Duodenal mucosa (tissue), 2 donors: ENCODE measurements around the gene MICAL2.

Source experiments
- H3K27ac ChIP-seq: one replicate; pipeline ENCODE4 v1.7.0; 2013; ENCODE audit warnings: low read depth, low read length
- H3K27me3 ChIP-seq, 2 donors: one replicate each; pipeline ENCODE4 v1.7.0; 2013; ENCODE audit warnings: low read length in 2 of 2, control low read depth in 1 of 2; ENCODE audit not compliant: insufficient read depth in 2 of 2, control insufficient read depth in 1 of 2
- H3K36me3 ChIP-seq, 2 donors: one replicate each; pipeline ENCODE4 v1.7.0; 2013; ENCODE audit warnings: low read length in 2 of 2, control low read depth in 1 of 2; ENCODE audit not compliant: insufficient read depth in 2 of 2, control insufficient read depth in 1 of 2
- H3K4me1 ChIP-seq, 2 donors: one replicate each; pipeline ENCODE4 v1.7.0; 2013; ENCODE audit warnings: low read length in 2 of 2, control low read depth in 1 of 2; ENCODE audit not compliant: insufficient read depth in 2 of 2, control insufficient read depth in 1 of 2
- H3K4me3 ChIP-seq, 2 donors: one replicate each; pipeline ENCODE4 v1.7.0; 2013; ENCODE audit warnings: low read length in 2 of 2, low read depth in 1 of 2
- H3K9ac ChIP-seq, 2 donors: one replicate each; pipeline ENCODE4 v1.7.0; 2013; ENCODE audit warnings: low read length in 2 of 2, low read depth in 1 of 2
- H3K9me3 ChIP-seq, 2 donors: one replicate each; pipeline ENCODE4 v1.7.0; 2013; ENCODE audit warnings: low read length in 2 of 2, control low read depth in 1 of 2; ENCODE audit not compliant: control insufficient read depth in 1 of 2

The MICAL2 gene

GRCh38 chr11:12235947-12236743, 125.8 kb downstream of the MICAL2 start:
- no peak overlapping the region for H3K27ac ChIP-seq
- no peak overlapping the region for H3K4me3 ChIP-seq
- no peaks in the 10 kb centered on the region for H3K9me3 ChIP-seq
- no peak overlapping the region for H3K9ac ChIP-seq
- H3K4me1 ChIP-seq, result peaks cover 20 to 31% of the 10 kb centered on the region in 2 donors
- H3K27me3 ChIP-seq, result no peaks in the 10 kb centered on the region
- H3K36me3 ChIP-seq, result peaks cover 3 to 19% of the 10 kb centered on the region in 2 donors

GRCh38 chr11:12236744-12237101, 126.3 kb downstream of the MICAL2 start:
- Histone ChIP-seq H3K9ac (no peak overlapping the region), H3K9me3 (no peaks in the 10 kb centered on the region), H3K27me3 (no peaks in the 10 kb centered on the region), H3K36me3 (peaks cover 0 to 20% of the 10 kb centered on the region in 2 donors), H3K27ac (no peak overlapping the region), H3K4me3 (no peak overlapping the region), H3K4me1 (peaks cover 25 to 35% of the 10 kb centered on the region in 2 donors)

DNA sequence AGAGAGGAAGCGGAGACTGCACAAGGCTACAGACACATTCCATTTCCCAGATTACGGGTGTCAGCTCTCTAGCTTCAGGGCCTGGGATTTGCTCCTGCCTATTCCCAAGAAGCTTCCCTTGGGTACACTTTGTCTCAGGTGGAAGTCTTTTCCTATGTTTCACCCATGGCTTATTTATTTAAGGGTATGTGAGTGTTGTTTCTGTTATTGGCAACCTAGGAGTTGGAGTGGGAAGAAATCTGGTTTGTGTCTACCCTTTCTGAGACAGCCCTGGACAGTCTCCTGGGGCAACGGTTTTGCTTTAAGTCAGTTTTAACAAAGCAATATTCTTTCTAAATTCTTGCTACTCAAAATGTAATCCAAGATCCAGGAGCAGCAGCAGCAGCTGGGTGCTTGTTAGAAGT, 127.0 kb downstream of the MICAL2 start:
- no peak overlapping the region for H3K4me3 ChIP-seq
- H3K4me1 ChIP-seq, result peaks cover 25 to 35% of the 10 kb centered on the region in 2 donors
- no peak overlapping the region for H3K27ac ChIP-seq
- H3K27me3 ChIP-seq, result no peaks in the 10 kb centered on the region
- peaks cover 0 to 23% of the 10 kb centered on the region in 2 donors for H3K36me3 ChIP-seq
- no peak overlapping the region for H3K9ac ChIP-seq
- H3K9me3 ChIP-seq, result no peaks in the 10 kb centered on the region

DNA sequence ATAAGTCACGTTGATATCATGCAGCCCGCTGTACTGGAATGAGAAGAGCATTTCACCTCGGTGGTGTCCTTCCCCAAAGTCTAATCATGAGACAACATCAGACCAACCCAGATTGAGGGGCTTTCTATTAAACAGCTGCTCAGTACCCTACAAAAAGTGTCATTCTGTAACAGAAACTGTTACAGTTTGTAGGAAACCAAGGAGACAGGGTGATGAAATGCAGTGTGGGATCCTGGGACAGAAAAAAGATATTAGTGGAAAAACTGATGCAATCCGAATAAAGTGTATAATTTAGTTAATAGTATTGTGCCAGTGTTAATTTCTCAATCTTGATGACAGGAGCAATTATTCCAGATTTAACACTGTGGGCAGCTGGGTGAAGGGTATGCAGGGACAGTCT, 128.0 kb downstream of the MICAL2 start:
- peaks cover 0 to 31% of the 10 kb centered on the region in 2 donors for H3K36me3 ChIP-seq
- no peak overlapping the region for H3K27ac ChIP-seq

DNA sequence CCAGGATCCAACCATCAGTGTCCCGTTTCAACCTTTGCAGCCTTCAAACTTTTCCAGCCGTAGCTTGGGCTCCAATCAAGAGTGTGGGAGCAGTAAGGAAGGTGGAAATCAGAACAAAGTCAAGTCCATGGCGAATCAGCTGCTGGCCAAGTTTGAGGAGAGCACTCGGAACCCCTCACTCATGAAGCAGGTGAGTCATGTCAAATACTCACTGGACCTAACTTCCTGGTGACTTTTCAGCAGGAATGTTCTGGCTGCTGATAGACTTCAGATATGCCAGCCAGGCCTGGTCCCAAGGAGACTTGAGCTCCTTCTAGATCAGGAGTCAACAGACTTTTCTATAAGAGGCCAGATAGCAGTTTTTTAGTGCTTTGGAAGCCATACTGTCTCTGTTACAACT, 129.0 kb downstream of the MICAL2 start:
- no peak overlapping the region for H3K27ac ChIP-seq
- H3K9ac ChIP-seq, result no peak overlapping the region
- H3K4me1 ChIP-seq, result peaks cover 25 to 35% of the 10 kb centered on the region in 2 donors
- no peaks in the 10 kb centered on the region for H3K9me3 ChIP-seq
- H3K4me3 ChIP-seq, result no peak overlapping the region
- no peaks in the 10 kb centered on the region for H3K27me3 ChIP-seq
- peaks cover 0 to 31% of the 10 kb centered on the region in 2 donors for H3K36me3 ChIP-seq

More for the DNA sequence above, 128.0 kb downstream of the MICAL2 start:
- no peaks in the 10 kb centered on the region for H3K27me3 ChIP-seq
- no peaks in the 10 kb centered on the region for H3K9me3 ChIP-seq
- no peak overlapping the region for H3K4me3 ChIP-seq
- H3K9ac ChIP-seq, result no peak overlapping the region
- H3K4me1 ChIP-seq, result peaks cover 25 to 35% of the 10 kb centered on the region in 2 donors

- Histone ChIP-seq H3K36me3 (peaks cover 0 to 35% of the 10 kb centered on the region in 2 donors), H3K4me3 (no peak overlapping the region), H3K4me1 (peaks cover 25 to 35% of the 10 kb centered on the region in 2 donors), H3K9ac (no peak overlapping the region), H3K9me3 (no peaks in the 10 kb centered on the region), H3K27me3 (no peaks in the 10 kb centered on the region), H3K27ac (no peak overlapping the region)
Observed at GRCh38 chr11:12239804-12240371, 129.5 kb downstream of the MICAL2 start.

DNA sequence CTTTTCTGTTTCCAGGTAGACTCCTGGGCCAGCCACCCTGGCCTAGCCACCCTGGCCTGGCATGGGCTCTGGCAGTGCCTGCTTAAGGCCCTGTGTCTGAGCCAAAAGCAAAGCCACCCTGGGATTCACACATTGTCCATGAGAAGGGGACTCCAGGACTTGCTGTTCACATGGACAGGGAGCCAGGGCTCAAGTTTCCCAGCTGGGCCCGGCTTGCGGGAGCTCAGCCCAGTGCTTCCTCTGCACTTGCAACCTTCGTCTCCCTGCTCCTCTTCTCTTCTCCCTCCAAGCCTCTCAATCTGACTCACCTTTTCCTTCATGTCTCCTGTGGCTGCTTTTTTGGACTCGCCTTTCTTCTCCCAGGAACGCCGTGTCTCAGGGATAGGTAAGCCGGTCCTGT, 130.3 kb downstream of the MICAL2 start:
- no peaks in the 10 kb centered on the region for H3K9me3 ChIP-seq
- H3K36me3 ChIP-seq, result peaks cover 0 to 39% of the 10 kb centered on the region in 2 donors
- peaks cover 25 to 33% of the 10 kb centered on the region in 2 donors for H3K4me1 ChIP-seq
- H3K27ac ChIP-seq, result no peak overlapping the region
- H3K27me3 ChIP-seq, result no peaks in the 10 kb centered on the region
- H3K9ac ChIP-seq, result no peak overlapping the region
- H3K4me3 ChIP-seq, result no peak overlapping the region

DNA sequence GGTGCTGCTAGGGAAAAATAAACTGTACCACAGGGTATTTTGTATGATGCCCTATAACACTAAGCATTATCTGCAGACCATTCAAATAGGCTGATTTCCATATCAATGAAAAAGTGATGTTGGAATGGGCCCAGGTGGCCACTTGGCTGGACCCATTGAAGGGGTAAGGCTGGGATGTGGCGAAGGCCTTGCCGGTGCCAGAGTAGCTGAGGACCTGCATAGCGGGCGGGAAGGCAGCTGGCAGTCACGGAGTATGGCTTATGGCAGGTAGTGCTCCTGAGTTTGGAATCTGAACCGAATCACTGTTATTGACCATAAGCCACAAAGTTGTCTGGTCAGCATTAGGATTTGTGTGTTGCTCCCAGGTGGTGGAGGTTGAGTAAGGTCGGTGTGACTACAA, 131.0 kb downstream of the MICAL2 start:
- no peak overlapping the region for H3K9ac ChIP-seq
- no peak overlapping the region for H3K27ac ChIP-seq
- H3K4me3 ChIP-seq, result no peak overlapping the region
- H3K27me3 ChIP-seq, result no peaks in the 10 kb centered on the region
- H3K9me3 ChIP-seq, result no peaks in the 10 kb centered on the region
- H3K36me3 ChIP-seq, result peaks cover 0 to 39% of the 10 kb centered on the region in 2 donors
- peaks cover 25 to 26% of the 10 kb centered on the region in 2 donors for H3K4me1 ChIP-seq

- H3K27ac ChIP-seq, result no peak overlapping the region
- peaks cover 0 to 38% of the 10 kb centered on the region in 2 donors for H3K36me3 ChIP-seq
Observed at GRCh38 chr11:12241971-12242672, 131.7 kb downstream of the MICAL2 start.

DNA sequence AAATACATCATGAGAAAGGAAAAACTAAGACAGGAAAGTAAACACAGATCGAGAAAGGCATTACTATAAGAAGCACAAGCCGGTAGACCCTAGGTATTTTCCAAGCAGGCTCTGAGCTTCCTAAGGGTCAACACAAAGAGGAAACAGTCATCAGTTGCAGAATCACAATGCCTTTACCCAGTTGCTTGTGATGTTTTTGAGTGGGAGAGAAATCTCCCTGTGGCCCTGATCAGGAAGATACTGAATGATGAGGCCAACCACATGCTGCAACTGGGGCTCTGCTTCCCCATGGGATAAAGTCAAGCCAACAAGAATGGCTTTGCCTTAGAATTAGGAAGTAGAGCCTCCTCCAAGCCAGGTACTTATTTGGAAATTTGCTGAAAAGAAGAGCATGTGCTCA, 132.6 kb downstream of the MICAL2 start:
- Histone ChIP-seq H3K27me3 (no peaks in the 10 kb centered on the region), H3K9ac (no peak overlapping the region), H3K4me1 (peaks cover 28 to 33% of the 10 kb centered on the region in 2 donors), H3K27ac (no peak overlapping the region), H3K4me3 (no peak overlapping the region), H3K36me3 (peaks cover 0 to 29% of the 10 kb centered on the region in 2 donors), H3K9me3 (no peaks in the 10 kb centered on the region)

More at GRCh38 chr11:12241971-12242672, 131.7 kb downstream of the MICAL2 start:
- H3K9ac ChIP-seq, result no peak overlapping the region
- peaks cover 25 to 26% of the 10 kb centered on the region in 2 donors for H3K4me1 ChIP-seq
- no peaks in the 10 kb centered on the region for H3K9me3 ChIP-seq
- H3K4me3 ChIP-seq, result no peak overlapping the region
- no peaks in the 10 kb centered on the region for H3K27me3 ChIP-seq
